HG03196 (cell line): ENCODE measurements around the gene PLCB1.

Experiments
- ATAC-seq: cut with Tn5 transposase; IDR thresholded peaks from one replicate; pipeline ENCODE4 v1.9.1; 2021; ENCODE audit not compliant: unreplicated experiment

The PLCB1 gene

DNA sequence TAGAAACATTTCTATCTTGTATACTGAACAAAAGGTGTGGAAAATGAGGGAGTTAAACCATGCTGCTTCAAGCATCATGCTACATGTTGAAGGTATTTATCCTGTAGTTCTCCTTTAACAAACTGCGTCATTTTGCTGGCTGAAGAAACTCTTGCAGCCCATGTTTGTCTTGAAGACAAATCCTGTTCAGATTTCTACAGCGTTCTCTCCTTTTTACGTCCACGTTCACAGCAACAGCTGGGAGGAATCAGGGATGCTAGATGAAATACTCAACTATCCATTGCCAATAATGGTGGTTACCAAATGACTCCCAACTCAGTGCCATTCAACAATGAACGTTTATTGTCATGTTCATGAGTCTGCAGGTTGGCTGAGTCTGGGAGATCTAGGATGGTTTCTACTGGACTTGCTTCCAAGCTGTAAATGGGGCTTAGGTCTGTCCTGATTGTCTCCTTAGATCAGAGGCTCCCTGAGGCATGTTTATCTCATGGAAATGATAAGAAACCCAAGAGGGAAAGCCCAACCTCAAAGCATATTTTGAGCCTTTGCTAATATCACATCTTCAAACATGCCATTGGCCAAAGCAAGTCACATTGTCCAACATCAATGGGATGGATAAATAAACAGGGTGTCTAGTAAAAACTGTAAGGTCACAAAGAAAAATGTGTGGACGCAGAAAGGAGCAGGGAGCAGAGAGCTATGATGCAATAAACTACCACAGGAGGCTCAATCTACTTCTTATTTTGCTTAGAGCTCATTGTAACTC, 2.7 kb upstream of the PLCB1 start:
- no peak for ATAC-seq

DNA sequence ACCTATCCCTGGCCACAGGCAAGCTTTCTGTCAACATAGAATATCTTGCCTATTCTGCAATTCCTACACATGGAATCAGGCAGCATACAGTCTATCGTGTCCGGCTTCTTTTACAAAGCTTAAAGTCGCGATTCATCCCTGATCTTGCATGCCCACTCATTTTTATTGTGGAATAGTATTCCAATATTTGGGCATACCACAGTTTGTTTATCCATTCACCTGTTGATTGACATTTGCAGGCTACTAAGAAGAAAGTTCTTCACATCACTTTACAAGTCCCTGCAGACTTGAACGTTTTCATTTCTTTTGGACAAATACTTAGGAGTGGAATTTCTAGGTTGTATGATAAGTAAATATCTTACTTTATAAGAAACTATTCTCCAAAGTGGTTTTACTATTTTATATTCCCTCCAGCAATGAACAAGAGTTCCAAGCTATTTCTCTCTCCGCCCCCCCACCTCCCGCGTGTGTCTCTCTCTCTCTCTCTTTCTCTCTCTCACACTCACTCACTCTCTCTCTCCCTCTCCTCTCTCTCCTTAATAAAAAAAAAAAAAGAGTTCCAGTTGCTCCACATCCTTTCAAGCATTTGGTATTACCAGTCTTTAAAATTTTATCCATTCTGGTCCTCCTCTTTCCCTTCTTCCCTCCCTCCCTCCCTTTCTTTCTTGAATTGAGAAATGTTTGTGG, 1.1 kb upstream of the PLCB1 start:
- ATAC-seq, result no peak

DNA sequence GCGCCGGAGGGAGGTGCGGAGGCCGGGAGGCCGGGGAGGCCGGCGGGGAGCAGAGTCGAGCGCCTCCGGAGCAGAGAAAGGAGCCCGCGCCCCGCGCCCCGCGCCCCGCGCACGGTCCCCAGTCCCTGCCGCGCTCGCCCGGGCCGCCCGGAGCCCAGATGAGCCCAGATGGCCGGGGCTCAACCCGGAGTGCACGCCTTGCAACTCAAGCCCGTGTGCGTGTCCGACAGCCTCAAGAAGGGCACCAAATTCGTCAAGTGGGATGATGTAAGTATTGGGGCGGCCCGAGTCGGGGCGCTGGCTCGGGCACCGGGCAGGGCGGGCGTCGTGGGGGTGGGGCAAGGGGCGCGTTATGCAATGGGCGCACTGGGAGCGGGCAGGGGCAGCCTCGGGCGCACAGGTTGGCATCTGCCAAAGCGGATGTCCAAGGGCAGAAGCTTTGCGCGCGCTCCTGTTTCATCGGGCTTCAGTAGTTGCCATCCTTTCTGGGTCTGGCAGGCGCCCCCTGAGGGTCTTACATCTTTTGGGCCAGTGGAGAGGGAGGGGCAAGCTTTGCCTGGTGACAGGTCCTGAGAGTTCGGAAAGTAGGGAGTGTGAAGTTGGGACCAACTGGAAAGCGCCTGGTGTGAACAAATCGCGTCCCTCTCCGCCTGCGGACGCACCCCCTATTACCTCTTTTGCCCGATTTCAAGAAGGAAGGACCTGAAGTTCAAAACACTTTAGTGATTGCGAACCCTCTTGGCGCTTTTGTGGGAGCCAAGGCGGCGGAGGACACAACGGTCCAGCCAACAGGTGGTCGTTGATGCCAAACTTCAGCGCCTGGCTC, 631 bp downstream of the PLCB1 start:
- ATAC-seq, result no peak

DNA sequence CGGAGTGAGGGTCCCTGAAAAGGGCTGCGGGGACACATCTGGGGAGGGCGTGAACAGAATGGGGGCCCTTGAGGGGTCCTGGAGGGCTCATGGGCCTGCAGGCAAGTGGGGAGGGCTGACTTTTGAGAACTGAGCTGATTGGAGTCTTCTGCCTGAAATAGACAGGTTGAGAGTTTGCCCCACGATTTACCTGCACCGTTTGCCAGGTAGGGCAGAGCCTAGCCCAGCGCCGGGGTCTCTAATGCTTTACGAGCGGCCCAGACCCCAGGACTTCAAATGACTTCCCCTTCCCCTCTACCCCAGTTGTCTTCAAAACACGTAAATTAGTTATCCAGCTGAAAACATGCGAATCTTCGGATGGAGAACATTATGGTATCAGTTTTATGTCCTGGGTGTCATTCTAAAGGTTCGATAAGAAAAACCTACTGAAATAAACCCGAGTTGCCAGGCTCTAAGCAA, 1.3 kb downstream of the PLCB1 start:
- ATAC-seq, result no peak

DNA sequence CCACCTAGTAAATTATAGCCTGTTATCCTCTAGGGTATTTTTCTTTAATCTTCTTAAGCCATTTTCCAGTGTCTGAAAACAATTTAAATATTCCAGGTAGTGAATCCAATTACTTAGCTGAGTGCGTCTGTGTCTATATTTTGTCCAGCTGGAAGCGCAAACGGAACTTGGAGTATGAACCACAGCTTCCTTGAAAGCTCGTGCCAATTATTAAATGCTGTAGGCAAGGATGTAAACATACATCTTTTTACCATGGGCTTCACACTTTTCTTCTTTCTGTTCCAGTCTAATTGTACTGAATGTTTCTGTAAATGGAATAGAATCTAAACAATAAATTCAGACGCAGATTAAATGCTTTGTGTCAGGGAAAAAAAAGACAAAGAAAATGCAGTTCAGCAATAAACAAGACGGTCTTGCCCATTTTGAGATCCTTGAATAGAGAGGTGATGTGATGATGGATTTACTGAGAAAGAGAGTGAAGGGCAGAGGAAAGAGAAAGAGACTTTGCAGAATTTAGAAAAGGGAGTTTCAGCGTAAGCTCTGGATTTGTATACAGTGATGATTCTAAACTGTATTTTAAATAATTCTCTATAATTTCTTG, 1.9 kb downstream of the PLCB1 start:
- ATAC-seq, result no peak

DNA sequence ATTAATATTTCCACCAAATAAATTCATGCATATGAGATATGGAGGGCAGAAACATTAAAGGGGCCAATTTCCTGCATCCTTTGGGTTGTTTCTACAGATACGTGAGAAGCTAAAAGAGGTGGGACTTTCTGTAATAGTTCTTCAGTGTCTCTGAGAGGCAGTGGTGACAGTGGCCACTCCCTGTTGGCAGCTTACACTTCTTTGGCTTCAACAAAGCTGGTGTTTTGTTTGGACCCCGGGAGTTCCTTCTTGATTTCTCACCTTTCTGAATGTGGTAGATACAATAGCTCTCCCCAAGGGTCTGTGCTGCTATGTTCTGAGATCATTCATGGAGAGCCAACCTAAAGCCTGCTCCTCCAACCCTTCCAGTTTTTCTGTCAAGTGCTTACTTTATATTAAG, 7.8 kb downstream of the PLCB1 start:
- no peak for ATAC-seq

DNA sequence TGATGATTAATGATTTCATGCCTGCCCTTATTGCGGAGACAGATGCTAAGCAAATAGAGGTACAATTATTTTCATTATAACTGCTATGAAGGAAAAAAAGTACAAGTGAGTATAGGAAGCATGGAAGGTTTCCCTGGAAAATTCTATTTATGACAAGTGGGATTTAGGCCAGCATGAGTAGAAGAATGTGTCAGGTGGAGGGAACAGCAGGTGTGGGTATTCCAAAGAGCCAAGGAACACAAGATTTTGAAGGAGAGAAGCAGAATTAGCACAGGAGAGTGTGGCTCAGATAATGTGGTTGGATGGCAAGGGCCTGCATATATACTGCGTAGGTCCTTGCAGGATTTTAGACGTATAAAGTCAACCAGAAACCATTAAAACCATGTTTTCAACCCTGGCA, 11.4 kb downstream of the PLCB1 start:
- no peak for ATAC-seq

DNA sequence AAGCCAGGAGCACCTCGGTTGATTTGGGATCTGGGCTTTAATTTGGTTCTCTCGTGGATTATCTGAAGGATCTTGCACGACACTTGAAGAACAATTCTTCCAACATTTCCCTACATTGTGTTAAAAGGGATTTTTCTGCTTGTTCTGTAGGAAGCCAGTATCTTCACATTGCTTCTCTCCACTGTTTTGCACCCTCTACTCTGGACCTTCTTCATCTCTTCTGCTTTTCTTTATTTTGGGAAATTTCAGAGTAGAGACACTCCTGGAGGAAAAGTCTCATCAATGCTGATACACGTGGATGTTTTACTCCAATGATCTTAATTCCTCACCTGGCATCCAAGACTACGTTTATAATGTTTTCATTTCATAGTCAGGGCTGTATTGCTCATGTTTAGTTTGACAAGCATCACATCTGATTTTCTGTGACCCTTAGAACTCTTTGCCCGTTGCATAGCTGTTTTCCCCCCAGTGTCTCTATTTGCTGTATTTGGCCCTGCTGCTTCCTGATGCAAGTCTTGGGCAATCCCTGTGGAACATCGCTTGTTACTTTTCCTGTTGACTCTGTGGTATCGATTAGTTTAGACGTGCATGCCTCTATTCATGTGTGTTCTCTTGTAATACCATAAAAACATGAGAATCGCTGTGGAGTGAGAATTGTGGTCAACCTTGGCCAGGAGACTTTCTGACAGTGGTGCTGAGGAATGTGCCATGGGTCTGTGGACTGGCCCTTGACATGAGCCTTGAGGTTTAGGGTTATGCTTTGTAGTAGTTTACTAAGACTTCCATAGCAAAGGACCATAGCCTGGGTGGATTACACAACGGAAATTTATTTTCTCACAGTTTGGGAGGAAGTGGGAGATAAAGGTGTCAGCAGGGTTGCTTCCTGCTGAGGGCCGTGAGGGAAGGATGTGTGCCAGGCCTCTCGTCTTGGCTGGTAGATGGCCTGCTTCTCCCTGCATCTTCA, 12.5 kb downstream of the PLCB1 start:
- no peak for ATAC-seq

DNA sequence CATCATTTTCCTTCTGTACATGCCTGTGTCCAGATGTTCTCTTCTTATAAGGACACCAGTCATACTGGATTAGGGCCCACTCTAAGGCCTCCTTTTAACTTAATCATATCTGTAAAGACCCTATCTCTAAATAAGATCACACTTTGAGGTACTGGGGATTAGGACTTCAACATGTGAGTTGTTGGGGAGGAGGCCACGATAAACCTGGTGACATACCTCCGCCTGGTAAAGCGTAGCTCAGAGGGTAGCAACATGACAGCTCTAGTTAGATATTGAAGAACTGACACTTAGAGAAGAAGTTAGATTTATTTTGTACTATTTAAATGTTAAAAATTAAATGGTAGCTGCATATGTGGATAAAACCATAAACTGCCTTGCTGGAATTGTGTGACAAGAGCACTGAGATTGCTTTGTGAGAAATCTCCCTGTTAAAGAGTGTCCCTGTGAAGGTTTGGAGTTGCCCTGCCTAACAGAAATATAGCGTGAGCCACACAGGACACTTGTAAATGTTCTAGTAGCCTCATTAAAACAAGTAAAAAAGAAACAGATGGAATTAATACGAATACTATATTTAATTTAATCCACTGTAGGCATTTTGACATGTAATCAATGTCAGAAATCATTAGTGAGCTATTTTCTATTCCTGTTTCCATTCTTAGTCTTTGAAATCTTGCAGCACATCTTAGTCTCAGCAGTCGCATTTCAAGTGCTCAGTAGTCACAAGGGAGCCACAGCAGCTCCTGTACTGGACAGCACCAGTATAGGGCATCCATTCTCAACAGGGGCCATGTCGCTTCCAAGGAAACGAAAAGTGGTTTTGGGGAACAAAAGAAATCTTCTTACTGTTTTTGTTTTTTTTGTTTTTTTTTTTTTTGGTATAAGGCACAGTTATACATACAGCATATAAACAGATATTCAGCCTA, 13.4 kb downstream of the PLCB1 start:
- no peak for ATAC-seq

DNA sequence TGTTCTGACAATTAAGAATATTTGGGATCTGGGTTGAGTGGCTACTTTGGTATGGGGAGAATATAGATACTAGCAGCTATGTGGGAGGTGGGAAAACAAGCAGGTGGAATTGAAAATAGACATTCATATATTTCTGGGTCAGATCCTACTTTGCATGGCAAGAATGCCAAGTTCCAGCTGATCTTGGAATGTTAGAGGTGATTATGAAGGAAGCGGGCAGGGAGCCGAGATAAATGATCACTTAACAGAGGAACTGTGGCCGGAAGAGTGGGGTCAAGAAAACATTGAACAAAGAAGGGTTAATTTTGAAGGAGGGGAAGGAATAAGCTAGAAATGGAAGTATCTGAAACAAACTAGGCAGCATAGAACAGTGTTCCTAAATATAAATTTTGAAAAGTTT, 15.4 kb downstream of the PLCB1 start:
- ATAC-seq, result no peak

DNA sequence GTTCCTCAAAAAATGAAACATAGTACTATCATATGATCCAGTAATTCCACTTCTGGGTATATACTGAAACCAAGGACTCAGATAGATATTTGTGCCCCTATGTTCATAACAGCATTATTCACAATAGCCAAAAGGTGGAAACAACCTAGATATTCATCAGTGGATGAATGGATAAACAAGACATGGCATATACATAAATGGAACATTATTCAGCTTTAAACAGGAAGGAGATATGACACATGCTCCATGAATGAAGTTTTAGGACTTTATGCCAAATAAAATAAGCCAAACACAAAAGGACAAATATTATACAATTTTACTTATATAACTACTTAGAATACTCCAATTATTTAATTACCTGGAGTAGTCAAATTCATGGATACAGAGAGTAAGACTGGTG, 16.4 kb downstream of the PLCB1 start:
- ATAC-seq, result no peak

DNA sequence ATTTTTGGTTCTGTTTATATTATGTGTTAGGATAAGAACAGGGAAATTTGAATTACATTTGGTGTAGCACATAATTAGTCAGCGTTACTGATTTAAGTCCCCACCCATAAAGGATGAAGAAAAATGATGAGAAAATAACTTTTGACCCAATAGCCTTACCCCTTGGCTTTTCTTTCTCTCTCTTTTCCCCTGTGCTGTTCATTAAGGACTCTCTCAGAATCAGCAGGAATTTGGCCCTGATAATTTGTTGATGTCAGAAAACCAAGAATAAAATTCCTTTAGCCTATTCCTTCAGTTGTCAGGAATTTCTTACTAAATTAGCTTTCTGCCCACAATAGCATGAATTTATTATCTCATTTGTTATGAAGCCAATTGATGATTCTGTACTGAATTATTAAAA, 18.5 kb downstream of the PLCB1 start:
- ATAC-seq, result no peak

DNA sequence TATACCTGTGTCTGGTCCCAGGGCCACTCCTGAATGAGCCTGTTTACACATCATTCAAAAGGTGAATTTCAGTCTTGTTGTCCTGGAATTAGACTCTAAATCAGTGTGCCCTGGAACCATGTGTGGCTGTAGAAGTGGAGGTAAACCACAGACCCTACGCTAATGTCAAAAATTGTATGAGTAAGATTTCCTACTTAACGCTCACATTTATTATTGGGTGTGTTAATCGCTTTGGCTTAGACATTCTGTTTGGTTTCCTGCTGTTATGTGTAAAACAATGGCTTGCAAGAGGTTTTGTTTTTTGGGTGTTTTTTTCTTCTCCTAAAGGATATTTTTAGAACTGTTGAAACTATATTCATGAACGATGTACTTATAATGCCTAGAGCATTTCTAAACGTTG, 19.3 kb downstream of the PLCB1 start:
- no peak for ATAC-seq

DNA sequence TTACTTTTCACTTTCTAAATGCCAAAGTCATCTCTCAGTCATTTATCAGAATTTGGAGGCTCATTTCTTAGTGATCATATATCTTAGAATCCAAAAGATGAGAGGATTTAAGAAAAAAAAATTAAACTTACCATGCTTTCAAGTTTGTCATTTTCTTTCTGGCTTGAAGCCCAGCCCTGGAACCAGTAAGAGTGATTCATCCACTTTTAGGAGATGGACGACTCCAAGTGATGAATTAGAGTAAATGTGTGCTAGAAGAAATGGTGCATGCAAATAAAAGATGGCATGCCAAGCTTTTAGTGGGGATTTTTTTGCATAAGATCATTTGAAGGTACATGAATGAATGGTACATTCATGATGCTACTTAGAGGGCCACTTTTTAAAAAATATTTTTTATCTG, 20.1 kb downstream of the PLCB1 start:
- no peak for ATAC-seq

DNA sequence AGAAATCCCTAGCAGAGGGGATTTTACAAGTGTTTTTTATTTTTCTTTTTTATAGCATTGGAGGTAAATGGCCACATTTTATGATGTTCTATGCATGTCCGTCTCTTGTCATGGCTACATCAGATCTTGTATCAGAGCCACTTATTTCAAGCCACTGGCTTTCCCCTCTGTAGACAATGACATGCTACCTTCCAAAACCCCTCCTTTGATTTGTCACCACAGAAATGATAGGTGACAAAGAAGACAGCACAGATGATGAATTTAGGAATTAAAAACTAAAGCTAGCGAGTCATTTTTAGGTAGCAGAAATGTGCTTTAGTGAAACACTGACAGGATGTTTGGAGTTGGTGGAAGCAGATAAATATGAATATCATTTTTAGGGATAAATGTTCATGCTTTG, 20.8 kb downstream of the PLCB1 start:
- ATAC-seq, result no peak

DNA sequence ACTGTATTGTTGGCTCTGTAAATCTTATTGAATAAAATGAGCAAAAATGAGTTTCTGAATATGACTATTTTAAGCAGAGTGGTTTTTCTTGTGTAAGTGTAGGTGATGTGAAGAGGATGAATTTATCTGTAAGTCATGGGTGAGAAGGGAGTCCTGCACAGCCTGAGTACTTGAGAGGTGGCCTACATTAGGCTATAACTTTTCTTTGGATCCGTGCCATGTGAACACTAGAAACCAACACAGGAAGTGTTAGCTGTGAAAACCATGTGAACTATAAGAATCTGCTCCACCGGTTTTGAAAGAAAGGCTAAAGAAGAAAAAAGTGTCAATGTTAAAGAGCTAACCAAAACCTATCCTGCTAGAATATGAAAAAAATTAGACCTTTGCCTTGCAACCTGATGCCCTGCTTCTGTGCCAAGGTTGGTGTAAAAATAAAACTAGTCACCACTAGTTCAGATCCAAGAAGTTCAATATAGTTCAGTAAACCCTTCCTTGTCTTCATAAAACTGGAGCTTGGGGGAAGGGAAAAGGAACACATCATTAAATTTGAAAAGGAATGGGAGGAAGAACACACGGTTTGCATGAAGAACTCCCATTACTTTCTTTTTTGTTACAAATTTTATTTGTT, 21.3 kb downstream of the PLCB1 start:
- no peak for ATAC-seq

DNA sequence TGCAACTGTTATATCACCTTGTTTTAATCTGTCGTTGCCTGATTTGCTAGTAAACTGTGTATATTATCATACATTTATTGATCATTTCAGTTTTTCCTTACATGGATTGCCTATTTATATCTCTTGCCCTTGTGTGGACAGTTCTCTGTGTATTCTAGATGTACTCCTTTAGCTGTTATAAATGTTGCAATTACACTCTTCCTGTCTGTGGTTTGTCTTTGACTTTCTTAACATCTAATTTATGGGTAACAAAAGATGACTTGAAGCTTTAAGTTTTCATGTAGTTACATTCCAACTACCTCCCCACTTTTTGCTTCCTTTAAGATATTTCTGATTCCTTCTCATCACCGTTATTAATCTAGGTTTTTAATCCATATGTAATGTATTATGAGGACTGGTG, 22.6 kb downstream of the PLCB1 start:
- ATAC-seq, result no peak

DNA sequence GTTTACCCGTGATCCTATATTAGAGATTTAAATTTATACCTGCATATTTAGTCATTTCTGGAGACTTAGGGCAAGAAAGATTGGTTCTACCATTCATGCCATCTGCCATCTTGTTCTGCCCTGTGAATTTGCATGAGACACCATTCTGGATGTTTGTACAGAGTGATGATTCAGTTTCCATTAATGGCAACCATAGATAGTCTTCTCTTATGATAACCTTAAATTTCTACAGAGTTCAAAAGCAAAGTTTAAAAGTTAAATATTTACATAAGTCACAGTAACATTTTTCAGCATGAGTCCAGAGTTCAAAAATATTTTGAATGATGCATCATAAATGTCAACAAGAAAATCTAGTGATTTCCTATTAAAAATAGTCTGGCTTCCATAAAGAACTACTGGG, 23.2 kb downstream of the PLCB1 start:
- no peak for ATAC-seq

DNA sequence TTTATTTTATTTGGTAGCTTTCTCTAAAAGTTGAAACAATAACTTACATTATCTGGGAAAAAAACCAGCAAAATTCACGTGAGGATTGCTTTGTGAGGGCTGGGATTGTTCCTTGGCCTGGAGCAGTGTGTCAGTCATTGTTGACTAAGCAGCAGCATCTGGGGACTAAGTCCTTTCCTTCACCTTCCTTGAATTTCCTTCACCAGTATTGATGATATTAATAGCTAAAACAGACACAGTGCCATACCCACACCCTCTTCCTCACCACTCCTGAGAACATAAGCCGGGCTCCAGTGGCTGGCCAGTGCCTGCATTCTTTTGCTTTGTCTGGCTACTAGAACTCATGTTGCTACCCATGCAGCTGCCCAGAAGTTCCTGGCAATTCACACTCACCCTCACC, 23.7 kb downstream of the PLCB1 start:
- no peak for ATAC-seq
